ENCODE results near the gene TBK1.

TBK1 gene

DNA sequence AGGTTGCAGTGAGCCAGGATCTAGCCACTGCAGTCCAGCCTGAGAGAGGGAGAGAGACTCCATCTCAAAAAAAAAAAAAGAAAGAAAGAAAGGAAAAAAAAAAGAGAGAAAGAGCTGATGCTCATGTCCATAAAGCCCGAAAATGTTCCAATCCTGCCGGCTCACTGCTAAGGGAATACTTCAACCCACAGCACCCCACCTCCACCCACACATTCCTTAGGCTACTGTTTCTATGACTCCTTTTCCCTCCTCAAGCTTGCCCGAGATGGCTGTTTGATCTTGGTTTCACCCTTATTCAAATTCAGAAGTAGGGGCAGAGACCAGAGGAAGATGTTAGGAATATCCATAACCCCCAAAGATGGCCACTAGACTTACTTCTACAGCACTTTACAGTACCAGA, 98.8 kb downstream of the TBK1 start:
- DNase-seq: no peak

DNA sequence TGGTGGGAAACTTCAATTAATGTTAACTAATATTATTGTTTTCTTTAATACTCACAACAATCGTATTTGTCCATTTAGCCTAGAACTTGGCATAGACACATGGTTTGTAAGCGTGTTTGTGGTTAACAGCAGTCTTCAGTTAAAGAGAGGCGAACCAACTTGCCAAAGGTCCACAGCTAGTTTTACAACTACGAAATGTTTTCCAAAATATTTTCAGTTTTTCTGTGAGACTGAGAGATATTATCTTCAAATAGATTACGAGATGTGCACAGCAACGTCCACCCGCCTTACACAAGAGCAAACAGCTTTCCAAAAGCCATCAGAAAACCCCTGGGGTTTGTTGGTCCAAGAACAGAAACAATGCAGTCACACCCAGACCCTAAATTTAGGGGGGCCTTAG, 99.8 kb downstream of the TBK1 start:
- DNase-seq: no peak
